GM08714 (cell line): ENCODE measurements around the gene MIA3.

Experiments
- H3K4me3 ChIP-seq: fragments of 200-500 bp; sonication (Bioruptor generic); 2 replicates; pipeline ENCODE4 v1.5.1; 2014; ENCODE audit warnings: mild to moderate bottlenecking, low read length, inconsistent platforms
- ZNF274 ChIP-seq: IDR thresholded peaks from 2 replicates; pipeline ENCODE4 v1.6.1; 2012; ENCODE audit warnings: mild to moderate bottlenecking, low read depth, low read length

The MIA3 gene

GRCh38 chr1:222680080-222680479 lies 62.2 kb downstream of the MIA3 start:
- no peak overlapping the region for H3K4me3 ChIP-seq
- TF ChIP-seq ZNF274, result no peak

GRCh38 chr1:222691016-222691415 lies 73.1 kb downstream of the MIA3 start:
- no peak overlapping the region for H3K4me3 ChIP-seq
- no peak for TF ChIP-seq ZNF274

- no peak overlapping the region for H3K4me3 ChIP-seq
- no peak for TF ChIP-seq ZNF274
Measured at GRCh38 chr1:222694927-222695326, 77.0 kb downstream of the MIA3 start.

- TF ChIP-seq ZNF274, result no peak
- H3K4me3 ChIP-seq, result no peak overlapping the region
Measured at GRCh38 chr1:222696741-222697140, 78.8 kb downstream of the MIA3 start.

GRCh38 chr1:222697203-222697602 lies 79.3 kb downstream of the MIA3 start:
- no peak for TF ChIP-seq ZNF274

GRCh38 chr1:222697826-222698225 lies 79.9 kb downstream of the MIA3 start:
- H3K4me3 ChIP-seq, result no peak overlapping the region
- no peak for TF ChIP-seq ZNF274

More at GRCh38 chr1:222697203-222697602, 79.3 kb downstream of the MIA3 start:
- H3K4me3 ChIP-seq, result no peak overlapping the region

GRCh38 chr1:222702210-222702609 lies 84.3 kb downstream of the MIA3 start:
- no peak overlapping the region for H3K4me3 ChIP-seq
- no peak for TF ChIP-seq ZNF274

GRCh38 chr1:222704260-222704659 lies 86.4 kb downstream of the MIA3 start:
- no peak overlapping the region for H3K4me3 ChIP-seq
- TF ChIP-seq ZNF274, result no peak

GRCh38 chr1:222706815-222707214 lies 88.9 kb downstream of the MIA3 start:
- H3K4me3 ChIP-seq, result no peak overlapping the region
- no peak for TF ChIP-seq ZNF274

GRCh38 chr1:222709700-222710153 lies 91.8 kb downstream of the MIA3 start:
- H3K4me3 ChIP-seq, result no peak overlapping the region
- TF ChIP-seq ZNF274, result no peak

GRCh38 chr1:222711319-222712252 lies 93.7 kb downstream of the MIA3 start:
- peak overlapping the region; percentile 95 for H3K4me3 ChIP-seq
- TF ChIP-seq ZNF274, result no peak

GRCh38 chr1:222712253-222713090 lies 94.6 kb downstream of the MIA3 start, which contains the start of the genes AIDA and BROX:
Gene AIDA (minus strand): TSS chr1:222712491. CDS start chr1:222712317, 174 bp downstream.
Gene BROX (plus strand): TSS chr1:222712564. CDS start chr1:222715700, 3,136 bp downstream.
- H3K4me3 ChIP-seq, result peak within 1 kb of the TSS; percentile 95
- TF ChIP-seq ZNF274, result no peak

- peak overlapping the region; percentile 91 for H3K4me3 ChIP-seq
Measured at GRCh38 chr1:222713091-222713961, 95.4 kb downstream of the MIA3 start.

More at GRCh38 chr1:222713091-222713961, 95.4 kb downstream of the MIA3 start:
- TF ChIP-seq ZNF274, result no peak
